ENCODE results near the gene PAX7. TPM values are rescaled to one million over a fixed set of nuclear protein-coding genes. Genes with fewer than 3 reads are reported as not detected.

Gene PAX7
- total and polyA plus RNA-seq, 7 donors, result 1.7 to 11.7 (median 3.3) TPM

DNA sequence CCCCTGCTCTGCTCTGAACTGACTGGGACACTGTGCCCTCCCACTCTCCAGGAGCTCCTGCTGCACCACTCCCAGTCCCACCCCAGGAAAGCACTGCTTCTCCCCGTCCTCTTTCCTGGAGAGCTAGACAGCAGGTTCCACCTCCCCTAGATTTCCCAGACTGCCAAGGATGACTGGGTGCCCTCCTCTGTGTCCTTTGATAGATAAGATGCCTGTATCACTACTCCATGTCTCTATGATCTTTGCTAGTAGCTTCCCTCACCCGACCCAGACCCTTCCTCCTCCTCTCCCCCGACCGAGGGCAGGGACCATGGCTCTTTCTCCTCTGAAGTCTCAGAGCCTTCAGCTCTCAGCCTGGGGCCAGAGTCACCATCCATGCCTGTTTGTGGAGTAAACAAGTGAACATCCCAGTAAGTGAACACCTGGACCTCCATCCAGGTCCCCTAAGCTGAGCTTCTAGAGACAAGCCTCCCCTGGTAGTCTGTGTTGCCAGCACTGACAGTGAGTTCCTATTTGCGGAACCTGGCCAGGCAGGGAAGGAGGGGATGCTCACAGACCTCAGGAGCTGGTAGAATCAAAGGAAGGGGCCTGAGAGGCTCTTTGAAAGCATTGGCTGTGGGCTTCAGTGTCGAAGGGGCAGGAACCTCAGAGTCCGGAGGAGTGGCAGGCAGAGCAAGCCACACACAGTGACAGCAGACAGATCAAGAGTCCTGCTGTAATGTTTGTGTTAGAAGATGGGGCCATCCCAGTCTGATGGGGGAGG, 104.0 kb downstream of the PAX7 start:
- no peaks in the 10 kb centered on the region for H3K36me3 ChIP-seq (ENCODE audit: insufficient read depth in 1 of 2, low read depth in 1 of 2)
- intact Hi-C loops (cut with DNase I), result no loop called here

DNA sequence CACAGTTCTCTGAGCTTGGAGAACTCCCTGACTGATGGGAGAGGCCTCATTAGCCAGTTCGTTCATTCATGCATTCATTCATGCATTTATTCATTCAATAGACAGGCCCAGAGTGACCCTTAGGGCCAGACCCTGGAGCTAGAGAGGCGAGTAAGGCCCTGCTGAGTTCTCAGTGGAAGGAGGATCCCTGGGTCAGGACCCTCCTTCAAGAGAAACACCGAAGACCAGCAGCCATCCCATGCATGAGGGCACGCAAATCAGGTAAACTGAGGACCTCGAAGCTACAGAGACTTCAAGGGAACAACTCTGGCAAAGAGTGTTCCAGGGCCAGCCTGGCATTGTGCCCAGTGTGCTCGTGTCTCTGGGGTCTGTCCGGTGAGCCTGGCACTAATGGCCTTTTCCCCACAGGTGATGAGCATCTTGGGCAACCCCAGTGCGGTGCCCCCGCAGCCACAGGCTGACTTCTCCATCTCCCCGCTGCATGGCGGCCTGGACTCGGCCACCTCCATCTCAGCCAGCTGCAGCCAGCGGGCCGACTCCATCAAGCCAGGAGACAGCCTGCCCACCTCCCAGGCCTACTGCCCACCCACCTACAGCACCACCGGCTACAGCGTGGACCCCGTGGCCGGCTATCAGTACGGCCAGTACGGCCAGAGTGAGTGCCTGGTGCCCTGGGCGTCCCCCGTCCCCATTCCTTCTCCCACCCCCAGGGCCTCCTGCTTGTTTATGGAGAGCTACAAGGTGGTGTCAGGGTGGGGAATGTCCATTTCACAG, 104.8 kb downstream of the PAX7 start:
- 62 to 79% (median 76%) methylated on average over 22 of the region's 22 CpGs for WGBS, 3 donors
- intact Hi-C loops (cut with DNase I), result no loop called here
- Histone ChIP-seq H3K27me3 (ENCODE audit: insufficient read depth in 3 of 3, low read length in 2 of 3) (peaks cover 0 to 31% (median 2%) of the 10 kb centered on the region in 3 donors), H3K27ac (no peak overlapping the region), H3K36me3 (ENCODE audit: insufficient read depth in 1 of 2, low read depth in 1 of 2) (no peaks in the 10 kb centered on the region), H3K9me3 (no peaks in the 10 kb centered on the region), H3K4me3 (no peak overlapping the region), H3K4me1 (no peaks in the 10 kb centered on the region)
- DNase-seq (no peak), ATAC-seq (no peak)
- TF ChIP-seq, protein P1, sequence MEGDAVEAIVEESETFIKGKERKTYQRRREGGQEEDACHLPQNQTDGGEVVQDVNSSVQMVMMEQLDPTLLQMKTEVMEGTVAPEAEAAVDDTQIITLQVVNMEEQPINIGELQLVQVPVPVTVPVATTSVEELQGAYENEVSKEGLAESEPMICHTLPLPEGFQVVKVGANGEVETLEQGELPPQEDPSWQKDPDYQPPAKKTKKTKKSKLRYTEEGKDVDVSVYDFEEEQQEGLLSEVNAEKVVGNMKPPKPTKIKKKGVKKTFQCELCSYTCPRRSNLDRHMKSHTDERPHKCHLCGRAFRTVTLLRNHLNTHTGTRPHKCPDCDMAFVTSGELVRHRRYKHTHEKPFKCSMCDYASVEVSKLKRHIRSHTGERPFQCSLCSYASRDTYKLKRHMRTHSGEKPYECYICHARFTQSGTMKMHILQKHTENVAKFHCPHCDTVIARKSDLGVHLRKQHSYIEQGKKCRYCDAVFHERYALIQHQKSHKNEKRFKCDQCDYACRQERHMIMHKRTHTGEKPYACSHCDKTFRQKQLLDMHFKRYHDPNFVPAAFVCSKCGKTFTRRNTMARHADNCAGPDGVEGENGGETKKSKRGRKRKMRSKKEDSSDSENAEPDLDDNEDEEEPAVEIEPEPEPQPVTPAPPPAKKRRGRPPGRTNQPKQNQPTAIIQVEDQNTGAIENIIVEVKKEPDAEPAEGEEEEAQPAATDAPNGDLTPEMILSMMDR (IDR thresholded peaks at IDR 0.05), result no peak

More for the DNA sequence above, 104.0 kb downstream of the PAX7 start:
- no peak for DNase-seq
- no peak for ATAC-seq
- H3K27me3 ChIP-seq (ENCODE audit: insufficient read depth in 3 of 3, low read length in 2 of 3), result peaks cover 0 to 26% (median 2%) of the 10 kb centered on the region in 3 donors
- no peaks in the 10 kb centered on the region for H3K4me1 ChIP-seq
- TF ChIP-seq, protein P1 (IDR thresholded peaks at IDR 0.05), result no peak
- no peak overlapping the region for H3K4me3 ChIP-seq
- no peak overlapping the region for H3K27ac ChIP-seq
- no peaks in the 10 kb centered on the region for H3K9me3 ChIP-seq
- 59 to 66% (median 66%) methylated on average over 7 of the region's 7 CpGs for WGBS, 3 donors

DNA sequence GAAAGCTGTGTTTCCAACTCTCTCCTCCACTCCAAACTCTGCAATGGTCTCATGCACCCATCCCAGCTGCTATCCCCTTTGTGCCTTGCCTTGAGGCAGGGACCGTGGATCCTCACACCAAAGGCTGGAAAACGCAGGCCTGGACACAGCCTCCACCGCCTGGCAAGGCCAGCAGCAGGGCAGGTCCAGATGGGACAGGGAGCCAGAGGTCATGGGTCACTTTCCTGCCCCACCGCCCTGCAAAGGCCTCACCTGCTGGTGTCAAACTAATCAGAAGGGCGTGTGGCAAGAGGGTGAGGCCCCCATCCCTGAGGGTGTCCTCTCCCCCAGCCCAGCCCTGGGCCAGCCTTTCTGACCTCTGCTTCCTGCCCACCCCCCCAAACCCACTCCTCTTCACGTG, 106.3 kb downstream of the PAX7 start:
- no peak overlapping the region for H3K27ac ChIP-seq
- DNase-seq (no peak), ATAC-seq (no peak)
- no peaks in the 10 kb centered on the region for H3K9me3 ChIP-seq
- H3K4me3 ChIP-seq, result no peak overlapping the region
- WGBS, 3 donors, result 58 to 67% (median 61%) methylated on average over 4 to 6 of the region's 6 CpGs
- no peaks in the 10 kb centered on the region for H3K4me1 ChIP-seq
- intact Hi-C loops (cut with DNase I), result no loop called here
- H3K36me3 ChIP-seq (ENCODE audit: insufficient read depth in 1 of 2, low read depth in 1 of 2), result no peaks in the 10 kb centered on the region
- TF ChIP-seq, protein P1 (IDR thresholded peaks at IDR 0.05), result no peak
- peaks cover 0 to 31% (median 2%) of the 10 kb centered on the region in 3 donors for H3K27me3 ChIP-seq (ENCODE audit: insufficient read depth in 3 of 3, low read length in 2 of 3)

DNA sequence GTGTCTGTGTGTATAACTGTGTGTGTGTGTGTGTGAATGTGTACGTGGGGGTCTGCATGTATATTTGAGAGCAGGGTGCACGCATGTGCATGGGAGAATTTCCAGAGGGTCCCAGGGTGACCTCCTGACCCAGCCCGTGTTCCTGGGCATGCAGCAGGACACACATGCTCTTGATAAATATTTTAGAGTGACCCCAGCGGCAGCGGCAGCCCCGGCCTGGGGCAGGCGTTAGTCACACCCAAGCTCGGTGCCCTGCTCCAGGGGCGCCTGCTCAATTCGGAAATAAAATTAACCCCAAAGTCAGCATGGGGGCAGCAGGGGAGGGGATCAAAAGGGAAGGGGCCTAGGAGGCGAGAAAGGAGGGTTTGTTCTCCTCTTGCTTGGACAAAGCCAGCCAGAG, 107.5 kb downstream of the PAX7 start:
- intact Hi-C loops (cut with DNase I), result no loop called here
- Histone ChIP-seq H3K4me1 (no peaks in the 10 kb centered on the region), H3K27me3 (ENCODE audit: insufficient read depth in 3 of 3, low read length in 2 of 3) (peaks cover 0 to 31% (median 2%) of the 10 kb centered on the region in 3 donors), H3K36me3 (ENCODE audit: insufficient read depth in 1 of 2, low read depth in 1 of 2) (no peaks in the 10 kb centered on the region), H3K4me3 (no peak overlapping the region), H3K9me3 (no peaks in the 10 kb centered on the region), H3K27ac (no peak overlapping the region)
- DNase-seq, result no peak
- ATAC-seq, result no peak
- TF ChIP-seq, protein P1 (IDR thresholded peaks at IDR 0.05), result no peak
- 60 to 71% (median 70%) methylated on average over 10 to 11 of the region's 11 CpGs for WGBS, 3 donors

Data from psoas muscle (tissue), 8 donors.